HCT116 (cell line): ENCODE data around the gene DLG2. TPM values are rescaled to one million over a fixed set of nuclear protein-coding genes. Genes with fewer than 3 reads are reported as not detected.

Experiments
- ATAC-seq: fragments of 200-7000 bp; cut with Tn5 transposase; 2 replicates; pipeline ENCODE4 v1.9.1; 2020; ENCODE audit warnings: mild to moderate bottlenecking, moderate library complexity
- BruUV-seq: library from RNA; stranded (reverse); fragments of 400-500 nt; replicated peaks from 2 replicates; lab custom pipeline; 2021; lab: Mats Ljungman, UMichigan
- CTCF ChIA-PET: fragments of 300-600 bp; sonication (Branson Sonifier 250); formaldehyde crosslinking; loops from one replicate; lab custom pipeline; 2021; ENCODE audit warnings: antibody characterized with exemption; lab: Charles Lee
- POLR2A ChIA-PET: fragments of 300-600, 350-600 bp; sonication (Branson Sonifier 250); formaldehyde crosslinking; loops from one replicate; lab custom pipeline; 2021; ENCODE audit warnings: antibody characterized with exemption; lab: Charles Lee
- RAD21 ChIA-PET, 2 experiments: fragments of 300-600 bp; sonication (Branson Sonifier 250); formaldehyde crosslinking; loops; one replicate each; lab custom pipeline; 2023; ENCODE audit warnings: low total read pairs in 2 of 2; ENCODE audit not compliant: uncharacterized antibody in 2 of 2, unreplicated experiment in 2 of 2, low non-redundant PET in 1 of 2; lab: Charles Lee
- DNase-seq: peaks from one replicate; pipeline ENCODE4 v3.0.0-alpha.2; 2010; ENCODE audit warnings: low read depth, low spot score
- H2AFZ ChIP-seq: fragments of 200-600 bp; shearing (Covaris generic), sonication (generic); 2 replicates; pipeline ENCODE4 v1.6.1; 2017; ENCODE audit warnings: low read depth, mixed run types, mixed read lengths, antibody characterized with exemption, low read length; ENCODE audit not compliant: poor library complexity, severe bottlenecking
- H3K27ac ChIP-seq: 2 replicates; pipeline ENCODE4 v1.5.1; 2012; ENCODE audit warnings: low read depth, low read length
- H3K27me3 ChIP-seq: fragments of 200-600 bp; sonication (generic); 2 replicates; pipeline ENCODE4 v1.6.1; 2016; ENCODE audit warnings: mixed run types, low read length, mixed read lengths; ENCODE audit not compliant: insufficient read depth
- H3K36me3 ChIP-seq, 2 experiments: fragments of 200-500 bp in 1 of 2; fragments of 200-600 bp in 1 of 2; sonication (Bioruptor generic) in 1 of 2; sonication (generic) in 1 of 2; 2 replicates each; pipeline versions ENCODE4 v1.5.1 to v1.6.1; 2014 to 2016; ENCODE audit warnings: low read length in 2 of 2, inconsistent platforms in 1 of 2, mixed read lengths in 1 of 2, mixed run types in 1 of 2; ENCODE audit not compliant: insufficient read depth in 2 of 2, control insufficient read depth in 1 of 2
- H3K4me1 ChIP-seq, 2 experiments: fragments of 200-600 bp in 1 of 2; sonication (generic) in 1 of 2; 2 replicates each; pipeline versions ENCODE4 v1.5.1 to v1.6.1; 2012 to 2017; ENCODE audit warnings: low read length in 2 of 2, inconsistent platforms in 1 of 2, mild to moderate bottlenecking in 1 of 2, mixed read lengths in 1 of 2, mixed run types in 1 of 2, moderate library complexity in 1 of 2; ENCODE audit not compliant: insufficient read depth in 2 of 2, control insufficient read depth in 1 of 2
- H3K4me2 ChIP-seq: fragments of 200-600 bp; sonication (generic); 2 replicates; pipeline ENCODE4 v1.6.1; 2017; ENCODE audit warnings: mixed run types, low read length, mixed read lengths
- H3K4me3 ChIP-seq, 2 experiments: fragments of 200-600 bp in 1 of 2; sonication (generic) in 1 of 2; replicated peaks in 1 of 2; 2 replicates each; pipeline ENCODE4 v1.5.1; 2011 to 2016; ENCODE audit warnings: low read length in 2 of 2, control low read depth in 1 of 2, low read depth in 1 of 2, mild to moderate bottlenecking in 1 of 2, mixed read lengths in 1 of 2, mixed run types in 1 of 2
- H3K79me2 ChIP-seq: fragments of 200-600 bp; sonication (generic); 2 replicates; pipeline ENCODE4 v1.6.1; 2017; ENCODE audit warnings: mild to moderate bottlenecking, mixed run types, low read length, moderate library complexity, mixed read lengths; ENCODE audit not compliant: insufficient read depth
- H3K9ac ChIP-seq: fragments of 200-600 bp; sonication (generic); 2 replicates; pipeline ENCODE4 v1.6.1; 2016; ENCODE audit warnings: low read length, mixed read lengths
- H3K9me2 ChIP-seq: fragments of 200-600 bp; sonication (generic), shearing (Covaris generic); 2 replicates; pipeline ENCODE4 v1.6.1; 2017; ENCODE audit warnings: mixed run types, mild to moderate bottlenecking, moderate library complexity; ENCODE audit not compliant: insufficient read depth
- H3K9me3 ChIP-seq, 2 experiments: fragments of 200-500 bp in 1 of 2; fragments of 200-600 bp in 1 of 2; sonication (Bioruptor generic) in 1 of 2; sonication (generic) in 1 of 2; 2 replicates each; pipeline ENCODE4 v1.6.1; 2014 to 2017; ENCODE audit warnings: low read length in 2 of 2, mixed read lengths in 2 of 2, inconsistent platforms in 1 of 2, low read depth in 1 of 2, mild to moderate bottlenecking in 1 of 2, mixed run types in 1 of 2, moderate library complexity in 1 of 2; ENCODE audit not compliant: control insufficient read depth in 1 of 2, insufficient read depth in 1 of 2
- H4K20me1 ChIP-seq: fragments of 200-600 bp; sonication (generic), shearing (Covaris generic); 2 replicates; pipeline ENCODE4 v1.6.1; 2017; ENCODE audit warnings: mixed run types, mild to moderate bottlenecking, moderate library complexity; ENCODE audit not compliant: insufficient read depth
- CEBPB ChIP-seq: IDR thresholded peaks from 2 replicates; pipeline ENCODE4 v1.6.1; 2012; ENCODE audit warnings: low read depth
- EGR1 ChIP-seq: IDR thresholded peaks from 2 replicates; pipeline ENCODE4 v1.6.1; 2012; ENCODE audit warnings: low read depth
- ELF1 ChIP-seq: IDR thresholded peaks from 2 replicates; pipeline ENCODE4 v1.6.1; 2012; ENCODE audit warnings: low read depth, borderline replicate concordance
- FOSL1 ChIP-seq: IDR thresholded peaks from 2 replicates; pipeline ENCODE4 v1.6.1; 2012; ENCODE audit warnings: low read depth
- MAX ChIP-seq: IDR thresholded peaks from 2 replicates; pipeline ENCODE4 v1.6.1; 2012
- POLR2AphosphoS5 ChIP-seq: IDR thresholded peaks from 2 replicates; pipeline ENCODE4 v1.6.1; 2011; ENCODE audit warnings: mild to moderate bottlenecking, low read depth, low read length, moderate library complexity
- REST ChIP-seq: IDR thresholded peaks from 2 replicates; pipeline ENCODE4 v1.6.1; 2012; ENCODE audit warnings: low read depth
- SIN3A ChIP-seq: IDR thresholded peaks from 2 replicates; pipeline ENCODE4 v1.6.1; 2012; ENCODE audit warnings: low read depth
- SRF ChIP-seq: IDR thresholded peaks from 2 replicates; pipeline ENCODE4 v1.6.1; 2012; ENCODE audit warnings: low read depth
- TCF7L2 ChIP-seq: IDR thresholded peaks from 2 replicates; pipeline ENCODE4 v1.7.0; 2011; ENCODE audit warnings: borderline replicate concordance, inconsistent platforms; ENCODE audit not compliant: insufficient read depth, insufficient read length; ENCODE audit errors: extremely low read depth
- ZBTB33 ChIP-seq: IDR thresholded peaks from 2 replicates; pipeline ENCODE4 v1.6.1; 2011; ENCODE audit warnings: mild to moderate bottlenecking, low read length, moderate library complexity; ENCODE audit not compliant: insufficient replicate concordance; ENCODE audit errors: extremely low read depth
- ZFX ChIP-seq: fragments of 450-650 bp; IDR thresholded peaks from 2 replicates; pipeline ENCODE4 v1.6.1; 2017
- ZNF274 ChIP-seq: fragments of 200-500 bp; sonication (Bioruptor generic); IDR thresholded peaks from 2 replicates; pipeline ENCODE4 v1.6.1; 2014; ENCODE audit warnings: mild to moderate bottlenecking, low read depth, low read length, inconsistent platforms
- intact Hi-C: fragments of 100-400 bp; cut with micrococcal nuclease; formaldehyde crosslinking; loops from 2 replicates; pipeline ENCODE4 v1.10.0; 2022
- total RNA-seq: library from RNA; stranded (reverse); gene quantifications from one replicate; pipeline ENCODE4 v1.2.1, GENCODE V29; 2021; ENCODE audit not compliant: unreplicated experiment

Gene DLG2
- total RNA-seq, 1 experiment from 2014 or later: 2.4 TPM

- Histone ChIP-seq H3K9me2 (no peaks in the 10 kb centered on the region), H3K79me2 (no peaks in the 10 kb centered on the region), H3K27me3 (no peaks in the 10 kb centered on the region), H3K9me3 (no peaks in the 10 kb centered on the region), H3K4me3 (no peak overlapping the region), H3K4me2 (no peak overlapping the region), H2AFZ (no peak overlapping the region), H3K9ac (no peak overlapping the region), H3K36me3 (no peaks in the 10 kb centered on the region), H3K4me1 (no peaks in the 10 kb centered on the region), H4K20me1 (no peaks in the 10 kb centered on the region), H3K27ac (no peak overlapping the region)
- no TSS peak for BruUV-seq
- TF ChIP-seq ELF1 (no peak), MAX (no peak), ZNF274 (no peak), REST (no peak), TCF7L2 (no peak), FOSL1 (no peak), CEBPB (no peak), ZBTB33 (no peak), SIN3A (no peak), ZFX (no peak), SRF (no peak), EGR1 (no peak), POLR2AphosphoS5 (no peak)
- POLR2A ChIA-PET: no interaction called here
- intact Hi-C loops: no loop called here
- no peak for ATAC-seq
- no peak for DNase-seq
- CTCF ChIA-PET: no interaction called here
- RAD21 ChIA-PET: no interaction called here
These were observed 1269.1 kb downstream of the DLG2 start for GRCh38 chr11:84358034-84358433.
